ENCODE measurements around the gene PRKAR1B.
"Not testable (repeated sequence)": the region's sequence is repeated elsewhere in the genome, so short reads cannot be mapped to it uniquely, and the experiment has no call there.

Gene PRKAR1B

GRCh38 chr7:618539-619367 lies 108.3 kb downstream of the PRKAR1B start:
- peak in 1 of 4 experiments; percentile 29 for DNase-seq

- DNase-seq, result no peak
Observed at GRCh38 chr7:617614-618538, 109.2 kb downstream of the PRKAR1B start.

- no peak for DNase-seq
Observed at GRCh38 chr7:613442-614140, 113.5 kb downstream of the PRKAR1B start.

GRCh38 chr7:611837-612236 lies 115.2 kb downstream of the PRKAR1B start:
- DNase-seq, result not testable (repeated sequence)

GRCh38 chr7:611281-611810 lies 115.7 kb downstream of the PRKAR1B start:
- DNase-seq, result no peak

- no peak for DNase-seq
Observed at GRCh38 chr7:610531-611280, 116.4 kb downstream of the PRKAR1B start.

GRCh38 chr7:610141-610530 lies 116.9 kb downstream of the PRKAR1B start:
- no peak for DNase-seq

- DNase-seq, result no peak
Observed at GRCh38 chr7:609365-609764, 117.7 kb downstream of the PRKAR1B start.

- no peak for DNase-seq
Observed at GRCh38 chr7:608954-609353, 118.1 kb downstream of the PRKAR1B start.

- no peak for DNase-seq
Observed at GRCh38 chr7:608361-608760, 118.7 kb downstream of the PRKAR1B start.

- no peak for DNase-seq
Observed at GRCh38 chr7:607938-608337, 119.1 kb downstream of the PRKAR1B start.

GRCh38 chr7:605661-606450 lies 121.2 kb downstream of the PRKAR1B start:
- DNase-seq, result no peak

- DNase-seq, result no peak
Observed at GRCh38 chr7:604884-605531, 122.1 kb downstream of the PRKAR1B start.

GRCh38 chr7:604001-604883 lies 122.8 kb downstream of the PRKAR1B start:
- peak; percentile 89 to 93 (median 90) for DNase-seq

GRCh38 chr7:603152-603951 lies 123.7 kb downstream of the PRKAR1B start:
- peak in 2 of 4 experiments; percentile 27 to 29 for DNase-seq

- DNase-seq, result peak in 2 of 4 experiments; percentile 43 to 52
Observed at GRCh38 chr7:602341-603141, 124.5 kb downstream of the PRKAR1B start.

GRCh38 chr7:601595-602340 lies 125.3 kb downstream of the PRKAR1B start:
- peak; percentile 44 to 86 (median 68) for DNase-seq

Data from activated CD4-positive, CD25-positive, alpha-beta regulatory T cell (primary cell).